HepG2 (cell line): ENCODE results near the gene INTS7. TPM values are rescaled to one million over a fixed set of nuclear protein-coding genes. Genes with fewer than 3 reads are reported as not detected.

Experiments
- AGO2 ChIP-seq: fragments of 200-400 bp; formaldehyde crosslinking; optimal IDR thresholded peaks from 2 replicates; pipeline ENCODE3; 2017; ENCODE audit warnings: mild to moderate bottlenecking, low read depth, low read length, moderate library complexity
- CENPX ChIP-seq: sonication (generic); formaldehyde crosslinking; IDR thresholded peaks from 2 replicates; pipeline ENCODE4 v1.9.0; 2021; ENCODE audit warnings: mild to moderate bottlenecking, missing genetic modification reagents, moderate library complexity
- CHD4 ChIP-seq: fragments of 200-600 bp; sonication (generic); IDR thresholded peaks from 2 replicates; pipeline ENCODE4 v1.7.0; 2017; ENCODE audit warnings: mild to moderate bottlenecking, low read length, borderline replicate concordance
- HDAC2 ChIP-seq: sonication (generic); formaldehyde crosslinking; IDR thresholded peaks from 2 replicates; pipeline ENCODE4 v1.4.0; 2020; ENCODE audit warnings: missing genetic modification reagents
- NFIB ChIP-seq: sonication (generic); formaldehyde crosslinking; IDR thresholded peaks from 2 replicates; pipeline ENCODE4 v1.9.0; 2021; ENCODE audit warnings: missing genetic modification reagents, mild to moderate bottlenecking, borderline replicate concordance
- TBX3 ChIP-seq: fragments of 450-650 bp; IDR thresholded peaks from 2 replicates; pipeline ENCODE4 v1.6.1; 2017; ENCODE audit warnings: antibody characterized with exemption, mild to moderate bottlenecking, inconsistent platforms, borderline replicate concordance
- ZNF263 ChIP-seq: sonication (generic); formaldehyde crosslinking; IDR thresholded peaks from 2 replicates; pipeline ENCODE4 v1.4.0; 2020; ENCODE audit warnings: missing genetic modification reagents
- ZNF564 ChIP-seq: sonication (generic); formaldehyde crosslinking; IDR thresholded peaks from 2 replicates; pipeline ENCODE4 v1.8.1; 2023; ENCODE audit warnings: mild to moderate bottlenecking, missing genetic modification reagents
- ZNF772 ChIP-seq: sonication (generic); formaldehyde crosslinking; IDR thresholded peaks from 2 replicates; pipeline ENCODE4 v1.5.0; 2020; ENCODE audit warnings: mild to moderate bottlenecking, missing genetic modification reagents
- ZSCAN30 ChIP-seq: sonication (generic); formaldehyde crosslinking; IDR thresholded peaks from 2 replicates; pipeline ENCODE4 v1.5.0; 2020; ENCODE audit warnings: mild to moderate bottlenecking, missing genetic modification reagents
- polyA plus RNA-seq, 8 experiments: library from polyadenylated mRNA; depleted of rRNA in 3 of 8; stranded (reverse) in 7 of 8; unstranded in 1 of 8; fragments of >200 nt; fragmentation: Illumina TruSeq in 4 of 8; extraction: Trizol in 4 of 8; gene quantifications; 2 replicates each; pipeline versions ENCODE4 v1.2.1 to v1.2.3, GENCODE V29; 2011 to 2016; ENCODE audit warnings: low read depth in 4 of 8, missing spikeins in 1 of 8, mixed read lengths in 1 of 8; ENCODE audit not compliant: insufficient read depth in 1 of 8
- total RNA-seq, 5 experiments: library from RNA; depleted of rRNA; stranded (reverse); fragments of >200 nt; fragmentation: Illumina TruSeq; extraction: Trizol; gene quantifications; 2 replicates each; pipeline ENCODE4 v1.2.3, GENCODE V29; 2016; ENCODE audit warnings: low read depth in 1 of 5
- TF ChIP-seq, protein P1 (sequence below): sonication (generic); formaldehyde crosslinking; IDR thresholded peaks from 2 replicates; pipeline ENCODE4 v1.4.0; 2020; ENCODE audit warnings: mild to moderate bottlenecking, missing genetic modification reagents
- TF ChIP-seq, protein P2 (sequence below): sonication (generic); IDR thresholded peaks from 2 replicates; pipeline ENCODE4 v1.6.1; 2016; ENCODE audit warnings: low read depth, borderline replicate concordance
- TF ChIP-seq, protein P3 (sequence below): sonication (generic); formaldehyde crosslinking; IDR thresholded peaks from 2 replicates; pipeline ENCODE4 v1.4.0; 2020; ENCODE audit warnings: missing genetic modification reagents, low read depth, mild to moderate bottlenecking, borderline replicate concordance
- TF ChIP-seq, protein P4 (sequence below): sonication (generic); formaldehyde crosslinking; IDR thresholded peaks from 2 replicates; pipeline ENCODE4 v1.5.0; 2020; ENCODE audit warnings: missing genetic modification reagents, mild to moderate bottlenecking, borderline replicate concordance
- TF ChIP-seq, protein P5 (sequence below): sonication (generic); formaldehyde crosslinking; IDR thresholded peaks from 2 replicates; pipeline ENCODE4 v1.4.0; 2020; ENCODE audit warnings: missing genetic modification reagents
- TF ChIP-seq, protein P6 (sequence below): sonication (generic); formaldehyde crosslinking; IDR thresholded peaks from 2 replicates; pipeline ENCODE4 v1.4.0; 2020; ENCODE audit warnings: missing genetic modification reagents

INTS7 gene
- total and polyA plus RNA-seq, 2 of the 13 experiments (the other 11 are each of a cell fraction or from before 2014, with no cell fraction given): 18.3 to 22.4 TPM

DNA sequence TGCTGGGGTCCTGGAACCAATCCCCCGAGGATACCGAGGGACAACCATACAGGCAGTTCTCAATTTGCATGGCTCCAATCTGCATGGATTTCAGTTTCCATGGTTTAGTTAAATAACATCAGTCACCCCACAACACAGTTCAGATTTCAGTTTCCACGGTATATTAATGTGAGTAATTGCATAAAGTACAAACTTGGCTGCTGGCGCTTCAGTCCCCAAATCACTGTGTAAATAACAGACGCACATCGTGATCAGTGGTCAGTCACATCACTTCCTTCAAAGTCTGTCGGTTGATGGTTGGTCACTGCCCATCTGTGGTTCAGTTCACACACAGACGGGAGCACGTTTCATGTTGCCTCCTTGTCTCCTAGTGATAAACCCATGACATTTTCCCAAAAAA, 138.4 kb downstream of the INTS7 start (continued):
- TF ChIP-seq, protein P1, sequence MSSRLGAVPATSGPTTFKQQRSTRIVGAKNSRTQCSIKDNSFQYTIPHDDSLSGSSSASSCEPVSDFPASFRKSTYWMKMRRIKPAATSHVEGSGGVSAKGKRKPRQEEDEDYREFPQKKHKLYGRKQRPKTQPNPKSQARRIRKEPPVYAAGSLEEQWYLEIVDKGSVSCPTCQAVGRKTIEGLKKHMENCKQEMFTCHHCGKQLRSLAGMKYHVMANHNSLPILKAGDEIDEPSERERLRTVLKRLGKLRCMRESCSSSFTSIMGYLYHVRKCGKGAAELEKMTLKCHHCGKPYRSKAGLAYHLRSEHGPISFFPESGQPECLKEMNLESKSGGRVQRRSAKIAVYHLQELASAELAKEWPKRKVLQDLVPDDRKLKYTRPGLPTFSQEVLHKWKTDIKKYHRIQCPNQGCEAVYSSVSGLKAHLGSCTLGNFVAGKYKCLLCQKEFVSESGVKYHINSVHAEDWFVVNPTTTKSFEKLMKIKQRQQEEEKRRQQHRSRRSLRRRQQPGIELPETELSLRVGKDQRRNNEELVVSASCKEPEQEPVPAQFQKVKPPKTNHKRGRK (CRISPR knock-in tag): no peak
- TF ChIP-seq, protein P2, sequence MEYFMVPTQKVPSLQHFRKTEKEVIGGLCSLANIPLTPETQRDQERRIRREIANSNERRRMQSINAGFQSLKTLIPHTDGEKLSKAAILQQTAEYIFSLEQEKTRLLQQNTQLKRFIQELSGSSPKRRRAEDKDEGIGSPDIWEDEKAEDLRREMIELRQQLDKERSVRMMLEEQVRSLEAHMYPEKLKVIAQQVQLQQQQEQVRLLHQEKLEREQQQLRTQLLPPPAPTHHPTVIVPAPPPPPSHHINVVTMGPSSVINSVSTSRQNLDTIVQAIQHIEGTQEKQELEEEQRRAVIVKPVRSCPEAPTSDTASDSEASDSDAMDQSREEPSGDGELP: no peak
- TF ChIP-seq NFIB (CRISPR knock-in tag) (no peak), AGO2 (no peak), ZNF263 (peak; percentile 64), ZSCAN30 (no peak), CENPX (CRISPR knock-in tag) (no peak), ZNF772 (CRISPR knock-in tag) (no peak), ZNF564 (CRISPR knock-in tag) (no peak), TBX3 (no peak), HDAC2 (0 out of 2 replicates have a peak, but pooled peaks have one; percentile 35), CHD4 (no peak)
- TF ChIP-seq, protein P3, sequence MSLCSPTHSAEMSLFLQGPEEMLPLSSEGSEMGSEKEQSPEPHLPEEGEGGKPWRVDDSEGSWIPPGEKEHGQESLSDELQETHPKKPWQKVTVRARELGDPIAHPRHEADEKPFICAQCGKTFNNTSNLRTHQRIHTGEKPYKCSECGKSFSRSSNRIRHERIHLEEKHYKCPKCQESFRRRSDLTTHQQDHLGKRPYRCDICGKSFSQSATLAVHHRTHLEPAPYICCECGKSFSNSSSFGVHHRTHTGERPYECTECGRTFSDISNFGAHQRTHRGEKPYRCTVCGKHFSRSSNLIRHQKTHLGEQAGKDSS (CRISPR knock-in tag): no peak
- TF ChIP-seq, protein P4, sequence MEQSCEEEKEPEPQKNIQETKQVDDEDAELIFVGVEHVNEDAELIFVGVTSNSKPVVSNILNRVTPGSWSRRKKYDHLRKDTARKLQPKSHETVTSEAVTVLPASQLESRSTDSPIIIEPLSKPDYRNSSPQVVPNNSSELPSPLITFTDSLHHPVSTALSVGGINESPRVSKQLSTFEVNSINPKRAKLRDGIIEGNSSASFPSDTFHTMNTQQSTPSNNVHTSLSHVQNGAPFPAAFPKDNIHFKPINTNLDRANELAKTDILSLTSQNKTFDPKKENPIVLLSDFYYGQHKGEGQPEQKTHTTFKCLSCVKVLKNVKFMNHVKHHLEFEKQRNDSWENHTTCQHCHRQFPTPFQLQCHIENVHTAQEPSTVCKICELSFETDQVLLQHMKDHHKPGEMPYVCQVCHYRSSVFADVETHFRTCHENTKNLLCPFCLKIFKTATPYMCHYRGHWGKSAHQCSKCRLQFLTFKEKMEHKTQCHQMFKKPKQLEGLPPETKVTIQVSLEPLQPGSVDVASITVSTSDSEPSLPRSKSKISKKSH (CRISPR knock-in tag): no peak
- TF ChIP-seq, protein P5, sequence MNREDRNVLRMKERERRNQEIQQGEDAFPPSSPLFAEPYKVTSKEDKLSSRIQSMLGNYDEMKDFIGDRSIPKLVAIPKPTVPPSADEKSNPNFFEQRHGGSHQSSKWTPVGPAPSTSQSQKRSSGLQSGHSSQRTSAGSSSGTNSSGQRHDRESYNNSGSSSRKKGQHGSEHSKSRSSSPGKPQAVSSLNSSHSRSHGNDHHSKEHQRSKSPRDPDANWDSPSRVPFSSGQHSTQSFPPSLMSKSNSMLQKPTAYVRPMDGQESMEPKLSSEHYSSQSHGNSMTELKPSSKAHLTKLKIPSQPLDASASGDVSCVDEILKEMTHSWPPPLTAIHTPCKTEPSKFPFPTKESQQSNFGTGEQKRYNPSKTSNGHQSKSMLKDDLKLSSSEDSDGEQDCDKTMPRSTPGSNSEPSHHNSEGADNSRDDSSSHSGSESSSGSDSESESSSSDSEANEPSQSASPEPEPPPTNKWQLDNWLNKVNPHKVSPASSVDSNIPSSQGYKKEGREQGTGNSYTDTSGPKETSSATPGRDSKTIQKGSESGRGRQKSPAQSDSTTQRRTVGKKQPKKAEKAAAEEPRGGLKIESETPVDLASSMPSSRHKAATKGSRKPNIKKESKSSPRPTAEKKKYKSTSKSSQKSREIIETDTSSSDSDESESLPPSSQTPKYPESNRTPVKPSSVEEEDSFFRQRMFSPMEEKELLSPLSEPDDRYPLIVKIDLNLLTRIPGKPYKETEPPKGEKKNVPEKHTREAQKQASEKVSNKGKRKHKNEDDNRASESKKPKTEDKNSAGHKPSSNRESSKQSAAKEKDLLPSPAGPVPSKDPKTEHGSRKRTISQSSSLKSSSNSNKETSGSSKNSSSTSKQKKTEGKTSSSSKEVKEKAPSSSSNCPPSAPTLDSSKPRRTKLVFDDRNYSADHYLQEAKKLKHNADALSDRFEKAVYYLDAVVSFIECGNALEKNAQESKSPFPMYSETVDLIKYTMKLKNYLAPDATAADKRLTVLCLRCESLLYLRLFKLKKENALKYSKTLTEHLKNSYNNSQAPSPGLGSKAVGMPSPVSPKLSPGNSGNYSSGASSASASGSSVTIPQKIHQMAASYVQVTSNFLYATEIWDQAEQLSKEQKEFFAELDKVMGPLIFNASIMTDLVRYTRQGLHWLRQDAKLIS (CRISPR knock-in tag): no peak
- TF ChIP-seq, protein P6, sequence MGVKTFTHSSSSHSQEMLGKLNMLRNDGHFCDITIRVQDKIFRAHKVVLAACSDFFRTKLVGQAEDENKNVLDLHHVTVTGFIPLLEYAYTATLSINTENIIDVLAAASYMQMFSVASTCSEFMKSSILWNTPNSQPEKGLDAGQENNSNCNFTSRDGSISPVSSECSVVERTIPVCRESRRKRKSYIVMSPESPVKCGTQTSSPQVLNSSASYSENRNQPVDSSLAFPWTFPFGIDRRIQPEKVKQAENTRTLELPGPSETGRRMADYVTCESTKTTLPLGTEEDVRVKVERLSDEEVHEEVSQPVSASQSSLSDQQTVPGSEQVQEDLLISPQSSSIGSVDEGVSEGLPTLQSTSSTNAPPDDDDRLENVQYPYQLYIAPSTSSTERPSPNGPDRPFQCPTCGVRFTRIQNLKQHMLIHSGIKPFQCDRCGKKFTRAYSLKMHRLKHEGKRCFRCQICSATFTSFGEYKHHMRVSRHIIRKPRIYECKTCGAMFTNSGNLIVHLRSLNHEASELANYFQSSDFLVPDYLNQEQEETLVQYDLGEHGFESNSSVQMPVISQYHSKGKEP (CRISPR knock-in tag): no peak
- TF ChIP-seq, all 625 proteins: peak for 31
